Suppressor macrophage treated with lipopolysaccharide for 4 hours (primary cell): ENCODE results near the gene COL5A2.

Experiments used
- DNase-seq: peaks from one replicate; pipeline ENCODE4 v3.0.0-alpha.2; 2020

Gene COL5A2

GRCh38 chr2:189179570-189179950 lies at the start of gene COL5A2:
Gene COL5A2, minus strand, starts transcription at chr2:189179761. Its CDS starts 157 bp downstream, at chr2:189179604.
- DNase-seq: no peak

GRCh38 chr2:189226017-189226416 lies 46.5 kb upstream of the COL5A2 start:
- no peak for DNase-seq

GRCh38 chr2:189225032-189225431 lies 45.5 kb upstream of the COL5A2 start:
- DNase-seq: no peak

- DNase-seq: no peak
Observed at GRCh38 chr2:189222468-189223105, 43.0 kb upstream of the COL5A2 start.

GRCh38 chr2:189221811-189222467 lies 42.4 kb upstream of the COL5A2 start:
- DNase-seq: no peak

- no peak for DNase-seq
Observed at GRCh38 chr2:189218236-189218635, 38.7 kb upstream of the COL5A2 start.

DNA sequence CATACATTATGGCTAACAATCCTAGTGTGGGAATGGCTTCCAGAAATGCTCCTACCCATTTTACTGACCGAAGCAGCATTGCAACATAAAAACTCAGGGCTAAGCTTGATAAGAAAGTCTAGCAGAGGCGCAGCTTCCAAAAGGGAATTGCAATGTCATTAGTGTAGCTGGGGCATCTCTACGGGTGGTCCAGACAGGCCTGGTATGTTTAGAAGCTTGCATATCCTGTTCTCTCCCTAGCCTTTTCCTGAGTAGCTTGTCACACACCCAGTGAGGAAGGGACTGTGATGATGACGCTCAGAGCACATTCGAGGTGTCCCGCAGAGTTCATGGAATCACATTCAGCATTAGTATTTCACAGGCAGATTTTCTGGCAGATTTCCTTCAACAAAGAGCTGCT lies 38.0 kb upstream of the COL5A2 start:
- no peak for DNase-seq

- DNase-seq: no peak
Observed at GRCh38 chr2:189217051-189217450, 37.5 kb upstream of the COL5A2 start.

DNA sequence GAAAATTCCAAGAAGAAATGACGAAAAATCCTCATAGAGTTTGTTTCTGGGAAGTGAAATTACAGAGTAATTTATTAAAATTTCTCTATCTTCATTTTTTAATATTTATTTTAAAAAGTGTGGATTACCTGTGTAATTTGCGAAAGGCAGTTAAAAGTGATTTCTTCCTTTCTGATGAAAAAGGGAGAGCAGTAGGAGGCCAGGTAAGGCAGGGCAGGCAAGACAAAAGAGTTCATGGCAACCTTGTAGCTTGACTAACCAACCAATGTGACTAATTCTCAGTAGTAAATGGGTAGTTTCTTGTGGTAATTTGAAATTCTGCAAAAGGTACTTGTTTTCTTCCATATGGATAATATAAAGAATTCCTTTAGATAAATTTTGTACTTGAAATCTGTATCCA lies 34.9 kb upstream of the COL5A2 start:
- DNase-seq: no peak

- no peak for DNase-seq
Observed at GRCh38 chr2:189213250-189213649, 33.7 kb upstream of the COL5A2 start.

- no peak for DNase-seq
Observed at GRCh38 chr2:189210250-189211087, 30.9 kb upstream of the COL5A2 start.

GRCh38 chr2:189208254-189208653 lies 28.7 kb upstream of the COL5A2 start:
- no peak for DNase-seq

DNA sequence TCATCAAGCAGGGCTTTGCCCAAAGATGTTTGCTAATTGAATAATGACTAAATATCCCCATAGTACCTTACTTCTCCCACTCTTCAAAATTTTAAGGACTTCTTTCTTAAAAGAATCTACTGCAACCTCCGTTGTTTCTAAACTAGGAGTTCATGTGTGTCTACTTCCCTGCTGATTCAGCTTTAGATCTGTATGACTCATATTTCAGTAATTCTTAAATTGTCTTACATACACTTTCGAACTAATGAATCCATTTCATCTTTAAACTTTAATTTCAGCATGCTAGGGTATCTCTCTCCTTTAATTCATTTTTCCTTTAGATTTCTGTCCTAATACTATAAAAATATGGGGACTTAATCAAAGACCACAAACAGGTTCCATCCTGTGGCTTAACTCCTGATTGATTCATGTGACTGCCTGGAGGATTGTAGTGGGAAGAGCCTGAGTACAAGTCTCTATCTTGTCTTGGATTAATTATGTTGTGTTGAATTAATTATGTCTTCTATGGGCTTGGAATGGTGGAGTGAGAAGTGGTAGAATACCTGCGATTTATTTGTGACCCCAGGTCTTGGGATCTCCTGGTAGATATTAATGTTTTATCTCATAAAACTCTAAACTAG lies 24.9 kb upstream of the COL5A2 start:
- no peak for DNase-seq

- no peak for DNase-seq
Observed at GRCh38 chr2:189203177-189203799, 23.7 kb upstream of the COL5A2 start.

DNA sequence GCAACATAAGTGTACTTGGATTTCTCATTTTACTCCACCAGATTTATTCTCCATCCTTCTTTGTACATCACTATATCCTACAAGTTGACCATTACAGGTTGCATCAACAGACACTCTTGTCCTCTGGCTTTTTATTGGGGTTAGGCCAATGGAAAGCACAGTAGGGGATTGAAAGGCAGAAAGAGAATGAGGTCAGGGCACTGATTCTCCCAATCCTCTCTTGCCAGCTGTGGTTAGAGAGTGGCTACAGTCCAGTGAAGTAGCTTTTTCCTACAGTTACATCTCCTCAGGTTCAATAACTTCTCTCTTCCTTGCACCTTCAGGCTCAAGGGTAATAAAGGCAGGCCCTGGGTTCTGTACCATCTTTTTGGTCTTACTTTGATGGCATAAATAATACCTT lies 20.2 kb upstream of the COL5A2 start:
- DNase-seq: no peak

- DNase-seq: no peak
Observed at GRCh38 chr2:189192766-189193165, 13.2 kb upstream of the COL5A2 start.

GRCh38 chr2:189191766-189192165 lies 12.2 kb upstream of the COL5A2 start:
- no peak for DNase-seq

DNA sequence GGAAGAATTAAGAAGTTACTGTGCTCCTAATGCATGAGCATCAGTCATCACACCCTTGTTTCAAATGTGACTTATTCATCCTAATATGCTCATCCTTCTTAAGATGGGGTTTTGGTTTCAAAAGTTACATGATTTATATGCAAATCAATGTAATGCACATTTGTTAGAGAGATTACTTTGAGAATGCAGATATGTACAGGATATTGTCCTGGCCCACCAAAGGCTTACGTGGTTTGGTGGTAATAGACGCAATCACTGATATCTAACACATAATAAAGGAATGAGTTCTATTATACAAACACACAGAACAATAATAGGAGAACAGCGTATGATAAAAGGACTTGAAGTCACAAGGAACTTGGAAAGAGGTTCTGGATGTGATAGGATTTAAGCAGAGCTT lies 11.1 kb upstream of the COL5A2 start:
- DNase-seq: no peak

- no peak for DNase-seq
Observed at GRCh38 chr2:189188115-189188805, 8.7 kb upstream of the COL5A2 start.

DNA sequence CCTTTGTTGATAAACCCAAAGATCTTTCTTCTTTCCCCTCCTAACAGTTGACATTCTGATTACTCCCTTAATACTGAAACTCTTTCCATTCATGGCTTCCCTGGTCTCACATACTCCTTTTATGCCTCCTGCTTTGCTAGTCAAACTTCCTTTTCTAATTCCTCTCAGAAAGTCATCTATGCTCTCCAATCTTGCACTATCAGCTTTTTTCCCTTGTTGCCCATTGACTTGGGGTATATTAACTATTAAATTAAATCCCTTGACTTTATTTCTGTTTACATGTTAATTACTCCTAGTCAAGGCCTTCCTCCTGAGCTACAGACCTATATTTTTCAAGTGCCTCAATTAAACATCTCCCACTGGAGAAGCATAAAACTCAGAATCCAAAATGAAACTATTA lies 3.6 kb upstream of the COL5A2 start:
- DNase-seq: no peak

GRCh38 chr2:189181706-189182105 lies 2.1 kb upstream of the COL5A2 start:
- no peak for DNase-seq
